ENCODE data around the gene EDIL3.

The EDIL3 gene, protein sequence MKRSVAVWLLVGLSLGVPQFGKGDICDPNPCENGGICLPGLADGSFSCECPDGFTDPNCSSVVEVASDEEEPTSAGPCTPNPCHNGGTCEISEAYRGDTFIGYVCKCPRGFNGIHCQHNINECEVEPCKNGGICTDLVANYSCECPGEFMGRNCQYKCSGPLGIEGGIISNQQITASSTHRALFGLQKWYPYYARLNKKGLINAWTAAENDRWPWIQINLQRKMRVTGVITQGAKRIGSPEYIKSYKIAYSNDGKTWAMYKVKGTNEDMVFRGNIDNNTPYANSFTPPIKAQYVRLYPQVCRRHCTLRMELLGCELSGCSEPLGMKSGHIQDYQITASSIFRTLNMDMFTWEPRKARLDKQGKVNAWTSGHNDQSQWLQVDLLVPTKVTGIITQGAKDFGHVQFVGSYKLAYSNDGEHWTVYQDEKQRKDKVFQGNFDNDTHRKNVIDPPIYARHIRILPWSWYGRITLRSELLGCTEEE

DNA sequence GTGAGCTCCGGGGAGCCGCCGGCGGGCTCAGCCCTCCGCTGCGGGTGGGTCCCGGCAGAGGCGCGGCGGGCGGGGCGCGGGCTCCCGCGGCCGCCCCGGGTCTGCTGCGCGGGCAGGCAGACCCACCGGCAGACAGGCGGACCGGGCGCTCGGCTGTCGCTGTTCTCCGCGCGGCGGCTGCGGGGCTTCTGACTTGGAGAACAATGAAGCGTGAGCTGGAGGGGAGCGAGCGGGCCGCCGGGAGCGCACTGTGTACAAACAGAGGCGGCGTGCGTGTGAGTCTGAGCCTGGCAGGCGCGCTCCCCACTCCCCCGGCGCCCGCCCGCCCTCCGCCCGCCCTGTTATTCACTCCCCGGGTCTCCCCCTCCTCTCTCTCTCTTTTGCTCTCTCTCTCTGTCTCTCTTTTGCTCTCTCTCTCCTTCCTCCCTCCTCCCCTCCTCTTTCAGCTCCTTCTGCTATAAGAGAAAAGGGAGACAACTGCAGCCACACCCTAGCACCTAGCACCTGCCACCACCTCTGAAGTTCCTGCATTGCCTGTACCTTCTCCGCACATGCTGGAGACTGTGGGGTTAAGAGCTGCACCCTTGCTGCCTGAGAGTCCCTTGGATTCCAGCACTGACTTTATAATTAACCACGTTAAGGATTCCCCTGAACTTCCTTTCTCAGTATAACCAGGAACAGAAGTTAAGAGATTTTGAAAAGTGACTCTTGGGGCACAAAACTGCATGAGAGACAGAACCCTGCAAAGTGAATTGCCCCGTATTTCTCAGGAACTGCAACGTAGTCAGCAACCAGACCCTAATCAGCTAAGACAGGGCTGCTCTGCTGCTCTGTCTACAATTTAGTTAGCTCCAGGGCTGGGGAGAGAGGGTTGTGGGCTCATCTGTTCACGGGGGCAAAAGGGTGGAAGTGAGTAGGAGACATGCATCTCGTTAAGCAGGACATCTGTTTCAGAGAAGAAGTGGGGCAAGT lies at the start of gene EDIL3:
Gene EDIL3 (minus strand): TSS at position 277 of the 972 bp plus-strand sequence. CDS start 506 bp downstream, outside the sequence.
- Histone ChIP-seq H3K36me3 (ENCODE audit: insufficient read depth, low read length) (no peaks in the 10 kb centered on the region), H3K27me3 (ENCODE audit: insufficient read depth, low read length) (no peaks in the 10 kb centered on the region), H3K27ac (ENCODE audit: low read depth, low read length) (no peak within 1 kb of the TSS), H3K4me3 (ENCODE audit: low read depth, low read length) (peak within 1 kb of the TSS; percentile 92), H2AFZ (ENCODE audit: low read length, unreplicated experiment) (peak within 1 kb of the TSS; percentile 91), H3K4me1 (ENCODE audit: control insufficient read depth, insufficient read depth, low read length, unreplicated experiment) (peaks cover 3% of the 10 kb centered on the region), H3K79me2 (ENCODE audit: control insufficient read depth, insufficient read depth, low read length, unreplicated experiment) (no peaks in the 10 kb centered on the region)

- no peaks in the 10 kb centered on the region for H3K79me2 ChIP-seq (ENCODE audit: control insufficient read depth, insufficient read depth, low read length, unreplicated experiment)
- no peak overlapping the region for H3K4me3 ChIP-seq (ENCODE audit: low read depth, low read length)
- H2AFZ ChIP-seq (ENCODE audit: low read length, unreplicated experiment) = peak overlapping the region; percentile 39
- no peaks in the 10 kb centered on the region for H3K36me3 ChIP-seq (ENCODE audit: insufficient read depth, low read length)
- no peak overlapping the region for H3K27ac ChIP-seq (ENCODE audit: low read depth, low read length)
- H3K4me1 ChIP-seq (ENCODE audit: control insufficient read depth, insufficient read depth, low read length, unreplicated experiment) = peaks cover 16% of the 10 kb centered on the region
- H3K27me3 ChIP-seq (ENCODE audit: insufficient read depth, low read length) = no peaks in the 10 kb centered on the region
Observed at GRCh38 chr5:84433461-84433860, 48.8 kb upstream of the EDIL3 start.

DNA sequence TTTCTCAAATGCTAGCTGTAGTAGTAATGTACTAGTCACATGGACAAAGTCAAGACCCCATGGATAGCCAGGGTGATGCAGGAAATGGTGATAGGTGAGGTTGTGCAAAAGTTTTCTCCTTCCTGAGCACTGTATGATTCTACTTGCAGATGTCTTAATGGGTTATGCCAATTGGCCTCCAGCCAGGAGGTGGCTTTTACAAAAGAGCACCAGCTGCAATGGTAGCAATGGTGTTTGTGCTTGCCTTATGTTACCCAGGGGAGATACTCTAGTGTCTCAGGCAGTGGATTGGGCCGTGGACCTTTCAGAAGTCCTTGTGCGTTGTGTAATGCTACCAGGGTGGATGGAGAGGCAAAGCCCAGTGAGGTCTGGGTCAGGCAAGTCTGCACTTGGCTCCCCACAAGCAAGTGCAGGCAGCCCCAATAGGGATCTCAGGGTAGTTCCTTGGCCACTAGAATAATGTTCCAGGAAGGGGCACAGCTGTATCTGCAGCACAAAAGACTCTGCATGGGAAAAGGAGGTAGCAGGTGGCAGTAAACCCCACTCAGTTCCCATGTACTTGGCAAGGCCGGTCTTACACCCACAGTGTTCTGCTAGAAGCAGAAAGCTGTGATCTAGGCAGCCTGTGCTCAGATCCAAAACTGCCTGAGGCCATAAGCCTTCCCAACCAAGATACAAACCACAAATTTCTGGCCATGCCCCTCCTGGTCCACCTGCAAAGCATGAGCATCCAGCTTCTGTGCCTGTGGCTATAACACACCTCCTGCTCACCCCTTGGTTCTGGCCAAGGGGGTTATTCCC lies 46.4 kb upstream of the EDIL3 start:
- Histone ChIP-seq H3K27me3 (ENCODE audit: insufficient read depth, low read length) (no peaks in the 10 kb centered on the region), H3K4me1 (ENCODE audit: control insufficient read depth, insufficient read depth, low read length, unreplicated experiment) (peaks cover 6% of the 10 kb centered on the region), H3K27ac (ENCODE audit: low read depth, low read length) (no peak overlapping the region), H3K36me3 (ENCODE audit: insufficient read depth, low read length) (no peaks in the 10 kb centered on the region), H2AFZ (ENCODE audit: low read length, unreplicated experiment) (no peak overlapping the region), H3K79me2 (ENCODE audit: control insufficient read depth, insufficient read depth, low read length, unreplicated experiment) (no peaks in the 10 kb centered on the region), H3K4me3 (ENCODE audit: low read depth, low read length) (no peak overlapping the region)

DNA sequence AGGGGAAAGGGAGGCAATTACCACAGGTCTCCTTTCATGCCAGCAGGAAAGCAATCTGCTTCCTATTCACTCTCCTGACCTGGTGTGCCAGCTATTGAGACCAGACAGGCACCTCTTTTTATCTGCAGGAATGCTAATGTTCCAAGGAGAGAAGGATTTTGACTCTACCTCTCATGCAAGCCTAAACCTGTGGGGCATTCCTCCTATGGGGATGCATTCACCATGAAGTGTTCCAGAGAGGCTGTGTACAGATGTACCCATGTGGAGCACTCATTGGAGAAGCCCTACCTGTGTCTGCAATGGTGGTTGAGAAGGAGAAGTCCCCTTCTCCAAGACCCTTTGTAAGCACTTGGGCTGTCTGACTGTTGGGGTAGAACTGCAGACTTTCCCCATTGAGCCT lies 45.4 kb upstream of the EDIL3 start:
- no peak overlapping the region for H3K27ac ChIP-seq (ENCODE audit: low read depth, low read length)
- H3K4me3 ChIP-seq (ENCODE audit: low read depth, low read length) = no peak overlapping the region
- no peaks in the 10 kb centered on the region for H3K79me2 ChIP-seq (ENCODE audit: control insufficient read depth, insufficient read depth, low read length, unreplicated experiment)

GRCh38 chr5:84425365-84425881 lies 40.7 kb upstream of the EDIL3 start:
- H3K79me2 ChIP-seq (ENCODE audit: control insufficient read depth, insufficient read depth, low read length, unreplicated experiment) = no peaks in the 10 kb centered on the region
- no peak overlapping the region for H3K27ac ChIP-seq (ENCODE audit: low read depth, low read length)
- H3K4me1 ChIP-seq (ENCODE audit: control insufficient read depth, insufficient read depth, low read length, unreplicated experiment) = no peaks in the 10 kb centered on the region
- no peaks in the 10 kb centered on the region for H3K36me3 ChIP-seq (ENCODE audit: insufficient read depth, low read length)
- H2AFZ ChIP-seq (ENCODE audit: low read length, unreplicated experiment) = no peak overlapping the region
- no peak overlapping the region for H3K4me3 ChIP-seq (ENCODE audit: low read depth, low read length)
- H3K27me3 ChIP-seq (ENCODE audit: insufficient read depth, low read length) = no peaks in the 10 kb centered on the region

More for the DNA sequence above, 45.4 kb upstream of the EDIL3 start:
- Histone ChIP-seq H3K4me1 (ENCODE audit: control insufficient read depth, insufficient read depth, low read length, unreplicated experiment) (peaks cover 6% of the 10 kb centered on the region), H2AFZ (ENCODE audit: low read length, unreplicated experiment) (no peak overlapping the region), H3K27me3 (ENCODE audit: insufficient read depth, low read length) (no peaks in the 10 kb centered on the region), H3K36me3 (ENCODE audit: insufficient read depth, low read length) (no peaks in the 10 kb centered on the region)

DNA sequence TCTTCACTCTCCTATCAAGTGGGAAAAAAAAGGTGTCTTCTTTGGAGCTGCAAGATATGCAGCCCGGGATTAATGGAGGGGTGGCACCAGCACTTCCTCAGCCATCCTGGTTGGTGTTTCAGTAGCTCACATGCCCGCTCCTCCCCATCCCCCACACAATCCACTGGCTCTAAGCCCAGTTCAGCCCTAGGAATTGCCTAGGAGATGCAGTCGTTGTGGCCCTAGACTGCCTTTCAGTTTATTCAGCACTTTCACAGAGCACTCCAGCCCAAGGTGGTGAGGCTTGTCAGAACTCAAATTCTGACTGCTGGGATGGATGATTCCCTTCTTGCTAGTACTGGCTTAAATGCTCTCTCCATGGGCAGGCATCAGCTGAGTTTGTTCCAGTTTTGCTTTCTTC lies 35.1 kb upstream of the EDIL3 start:
- Histone ChIP-seq H3K27ac (ENCODE audit: low read depth, low read length) (no peak overlapping the region), H3K4me3 (ENCODE audit: low read depth, low read length) (no peak overlapping the region), H3K36me3 (ENCODE audit: insufficient read depth, low read length) (no peaks in the 10 kb centered on the region), H3K27me3 (ENCODE audit: insufficient read depth, low read length) (no peaks in the 10 kb centered on the region), H2AFZ (ENCODE audit: low read length, unreplicated experiment) (no peak overlapping the region), H3K79me2 (ENCODE audit: control insufficient read depth, insufficient read depth, low read length, unreplicated experiment) (no peaks in the 10 kb centered on the region), H3K4me1 (ENCODE audit: control insufficient read depth, insufficient read depth, low read length, unreplicated experiment) (no peaks in the 10 kb centered on the region)

GRCh38 chr5:84411832-84412605 lies 27.3 kb upstream of the EDIL3 start:
- Histone ChIP-seq H3K79me2 (ENCODE audit: control insufficient read depth, insufficient read depth, low read length, unreplicated experiment) (no peaks in the 10 kb centered on the region), H3K27ac (ENCODE audit: low read depth, low read length) (no peak overlapping the region), H2AFZ (ENCODE audit: low read length, unreplicated experiment) (no peak overlapping the region), H3K4me3 (ENCODE audit: low read depth, low read length) (no peak overlapping the region), H3K4me1 (ENCODE audit: control insufficient read depth, insufficient read depth, low read length, unreplicated experiment) (no peaks in the 10 kb centered on the region), H3K27me3 (ENCODE audit: insufficient read depth, low read length) (no peaks in the 10 kb centered on the region), H3K36me3 (ENCODE audit: insufficient read depth, low read length) (no peaks in the 10 kb centered on the region)

- H3K4me1 ChIP-seq (ENCODE audit: control insufficient read depth, insufficient read depth, low read length, unreplicated experiment) = peaks cover 8% of the 10 kb centered on the region
- no peaks in the 10 kb centered on the region for H3K79me2 ChIP-seq (ENCODE audit: control insufficient read depth, insufficient read depth, low read length, unreplicated experiment)
- H3K36me3 ChIP-seq (ENCODE audit: insufficient read depth, low read length) = no peaks in the 10 kb centered on the region
- no peaks in the 10 kb centered on the region for H3K27me3 ChIP-seq (ENCODE audit: insufficient read depth, low read length)
- H2AFZ ChIP-seq (ENCODE audit: low read length, unreplicated experiment) = no peak overlapping the region
- H3K4me3 ChIP-seq (ENCODE audit: low read depth, low read length) = no peak overlapping the region
- H3K27ac ChIP-seq (ENCODE audit: low read depth, low read length) = no peak overlapping the region
Observed at GRCh38 chr5:84406111-84406510, 21.4 kb upstream of the EDIL3 start.

DNA sequence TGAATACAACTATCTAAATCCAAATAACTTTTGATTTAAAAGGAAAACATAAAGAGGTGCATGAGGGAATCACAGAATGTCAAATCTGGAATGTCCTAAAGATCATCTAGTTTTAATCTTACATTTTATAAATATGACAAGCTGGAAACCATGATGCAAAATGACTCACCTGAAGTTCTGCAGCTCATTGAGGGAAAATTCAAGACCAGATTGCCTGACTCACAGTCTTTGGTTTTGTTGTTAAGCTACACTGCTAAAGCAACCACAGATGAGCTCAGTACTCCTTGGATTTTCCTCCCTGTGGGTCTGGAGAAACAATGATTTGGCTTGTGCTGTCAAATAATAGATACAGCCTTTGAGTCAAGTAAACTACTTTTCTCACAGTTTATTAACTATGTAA lies 19.1 kb upstream of the EDIL3 start:
- H3K79me2 ChIP-seq (ENCODE audit: control insufficient read depth, insufficient read depth, low read length, unreplicated experiment) = no peaks in the 10 kb centered on the region
- peak overlapping the region; percentile 65 for H3K27ac ChIP-seq (ENCODE audit: low read depth, low read length)
- peaks cover 8% of the 10 kb centered on the region for H3K4me1 ChIP-seq (ENCODE audit: control insufficient read depth, insufficient read depth, low read length, unreplicated experiment)
- H2AFZ ChIP-seq (ENCODE audit: low read length, unreplicated experiment) = no peak overlapping the region
- no peaks in the 10 kb centered on the region for H3K27me3 ChIP-seq (ENCODE audit: insufficient read depth, low read length)
- H3K4me3 ChIP-seq (ENCODE audit: low read depth, low read length) = no peak overlapping the region
- no peaks in the 10 kb centered on the region for H3K36me3 ChIP-seq (ENCODE audit: insufficient read depth, low read length)
